ENCODE results near the gene TCF7L2. TPM values are rescaled to one million over a fixed set of nuclear protein-coding genes. Genes with fewer than 3 reads are reported as not detected.
"Not testable (repeated sequence)": the region's sequence is repeated elsewhere in the genome, so short reads cannot be mapped to it uniquely, and the experiment has no call there.

The TCF7L2 gene
- polyA plus RNA-seq, 3 donors: 2.1 to 23.5 (median 6.1) TPM

DNA sequence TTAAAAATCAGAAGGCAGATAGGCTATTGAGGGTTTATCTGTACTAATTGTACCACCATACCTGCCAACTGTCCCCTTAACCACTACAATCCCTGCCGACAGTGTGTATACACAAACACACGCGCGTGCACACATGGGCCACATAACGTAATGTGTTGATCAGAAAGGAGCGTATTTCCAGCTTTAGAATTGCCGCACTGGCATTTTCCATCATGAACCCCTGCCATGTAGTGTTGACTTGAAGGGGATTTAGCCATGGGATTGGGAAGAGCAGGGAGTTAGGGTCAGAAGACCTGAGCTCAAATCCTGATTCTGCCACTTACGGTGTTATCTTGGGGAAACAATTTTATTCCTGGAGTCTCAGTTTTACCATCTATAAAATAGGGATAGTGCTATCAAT lies 158.9 kb downstream of the TCF7L2 start:
- H3K27me3 Mint-ChIP-seq (ENCODE audit: low read depth in 3 of 3): peaks cover 2 to 9% (median 3%) of the 10 kb centered on the region in 3 donors
- intact Hi-C loops (cut with micrococcal nuclease): loop anchor here in 1 of 2 donors (5.0 kb wide), 1 partner anchor 387 kb away; no protein-coding TSS in a partner anchor
- no peak overlapping the region for H2AFZ ChIP-seq (ENCODE audit: insufficient read depth, low read depth, low read length, poor library complexity, severe bottlenecking)

GRCh38 chr10:113109482-113109881 lies 159.4 kb downstream of the TCF7L2 start:
- H3K4me2 ChIP-seq (replicated peaks; ENCODE audit: extremely low read depth, low read length, poor library complexity, severe bottlenecking); H3K4me3 ChIP-seq (replicated peaks in 1 of 3; ENCODE audit: low read depth in 2 of 3, low read length in 3 of 3); H3K27me3 Mint-ChIP-seq (ENCODE audit: low read depth in 3 of 3); H3K36me3 ChIP-seq (replicated peaks in 1 of 2; ENCODE audit: control insufficient read depth in 1 of 2, insufficient read depth in 2 of 2, low read length in 2 of 2); H3K4me1 ChIP-seq (ENCODE audit: control insufficient read depth in 1 of 2, insufficient read depth in 2 of 2, low read length in 2 of 2); H3K4me3 Mint-ChIP-seq; H3K79me2 ChIP-seq (ENCODE audit: insufficient read depth, low read length); H3K9me3 ChIP-seq (replicated peaks in 1 of 2; ENCODE audit: control insufficient read depth in 1 of 2, insufficient read depth in 1 of 2, low read length in 2 of 2); H3K27ac Mint-ChIP-seq; H3K4me1 Mint-ChIP-seq; DNase-seq; H3K27ac ChIP-seq (ENCODE audit: low read depth in 1 of 2, low read length in 2 of 2); H3K9me3 Mint-ChIP-seq; H3K27me3 ChIP-seq (ENCODE audit: control insufficient read depth in 2 of 2, insufficient read depth in 2 of 2, low read length in 2 of 2); H2AFZ ChIP-seq (ENCODE audit: insufficient read depth, low read depth, low read length, poor library complexity, severe bottlenecking); H3K9ac ChIP-seq (ENCODE audit: insufficient read depth, low read length, poor library complexity, severe bottlenecking): not testable (repeated sequence)
- peaks cover 24 to 27% of the 10 kb centered on the region in 2 donors for H3K36me3 Mint-ChIP-seq
- intact Hi-C loops (cut with micrococcal nuclease): loop anchor here in 1 of 2 donors (5.0 kb wide), 1 partner anchor 387 kb away; no protein-coding TSS in a partner anchor
- 94% methylated on average over 3 of the region's 4 CpGs for WGBS (ENCODE audit: insufficient coverage)
- H4K20me1 ChIP-seq (ENCODE audit: insufficient read depth, low read length): peaks cover 97% of the 10 kb centered on the region

More for the DNA sequence above, 158.9 kb downstream of the TCF7L2 start:
- Histone ChIP-seq H3K27me3 (ENCODE audit: control insufficient read depth in 2 of 2, insufficient read depth in 2 of 2, low read length in 2 of 2) (no peaks in the 10 kb centered on the region), H4K20me1 (ENCODE audit: insufficient read depth, low read length) (peaks cover 97% of the 10 kb centered on the region), H3K36me3 (replicated peaks in 1 of 2; ENCODE audit: control insufficient read depth in 1 of 2, insufficient read depth in 2 of 2, low read length in 2 of 2) (peaks cover 3 to 9% of the 10 kb centered on the region in 2 donors), H3K4me1 (ENCODE audit: control insufficient read depth in 1 of 2, insufficient read depth in 2 of 2, low read length in 2 of 2) (peaks cover 0 to 3% of the 10 kb centered on the region in 2 donors), H3K9me3 (replicated peaks in 1 of 2; ENCODE audit: control insufficient read depth in 1 of 2, insufficient read depth in 1 of 2, low read length in 2 of 2) (no peaks in the 10 kb centered on the region), H3K4me3 (replicated peaks in 1 of 3; ENCODE audit: low read depth in 2 of 3, low read length in 3 of 3) (no peak overlapping the region), H3K9ac (ENCODE audit: insufficient read depth, low read length, poor library complexity, severe bottlenecking) (no peak overlapping the region), H3K4me2 (replicated peaks; ENCODE audit: extremely low read depth, low read length, poor library complexity, severe bottlenecking) (no peak overlapping the region), H3K27ac (ENCODE audit: low read depth in 1 of 2, low read length in 2 of 2) (no peak overlapping the region), H3K79me2 (ENCODE audit: insufficient read depth, low read length) (no peaks in the 10 kb centered on the region)
- Mint-ChIP-seq H3K27ac (no peak overlapping the region), H3K9me3 (no peaks in the 10 kb centered on the region), H3K4me3 (no peak overlapping the region), H3K4me1 (peaks cover 3% of the 10 kb centered on the region), H3K36me3 (peaks cover 25 to 28% of the 10 kb centered on the region in 2 donors)
- DNase-seq: no peak
- WGBS (ENCODE audit: insufficient coverage): 100% methylated on average over 7 of the region's 8 CpGs
- TF ChIP-seq CTCF (IDR thresholded peaks at IDR 0.05): no peak
